DMS 273 (cell line): ENCODE results near the gene ARRB2.

ENCODE experiments used
- DNase-seq: peaks from one replicate; lab custom pipeline; 2025; ENCODE audit not compliant: unreplicated experiment; lab: John Stamatoyannopoulos, UW

The ARRB2 gene

DNA sequence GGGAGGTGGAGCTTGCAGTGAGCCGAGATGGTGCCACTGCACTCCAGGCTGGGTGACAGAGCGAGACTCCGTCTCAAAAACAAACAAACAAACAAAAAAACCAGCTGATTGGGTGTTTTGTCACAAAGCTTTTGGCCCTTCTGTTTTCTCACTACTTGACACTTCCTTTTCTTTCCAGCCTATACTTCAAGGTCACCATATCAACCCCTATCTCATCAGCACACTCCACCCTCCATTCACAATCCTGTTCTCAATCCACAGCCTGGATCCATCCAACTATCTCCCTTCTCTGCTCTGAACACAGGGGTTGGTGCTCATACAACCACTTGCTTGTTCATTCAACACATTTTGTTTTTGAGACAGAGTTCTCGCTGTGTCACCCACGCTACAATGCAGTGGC lies 14.2 kb downstream of the ARRB2 start:
- DNase-seq: no peak

DNA sequence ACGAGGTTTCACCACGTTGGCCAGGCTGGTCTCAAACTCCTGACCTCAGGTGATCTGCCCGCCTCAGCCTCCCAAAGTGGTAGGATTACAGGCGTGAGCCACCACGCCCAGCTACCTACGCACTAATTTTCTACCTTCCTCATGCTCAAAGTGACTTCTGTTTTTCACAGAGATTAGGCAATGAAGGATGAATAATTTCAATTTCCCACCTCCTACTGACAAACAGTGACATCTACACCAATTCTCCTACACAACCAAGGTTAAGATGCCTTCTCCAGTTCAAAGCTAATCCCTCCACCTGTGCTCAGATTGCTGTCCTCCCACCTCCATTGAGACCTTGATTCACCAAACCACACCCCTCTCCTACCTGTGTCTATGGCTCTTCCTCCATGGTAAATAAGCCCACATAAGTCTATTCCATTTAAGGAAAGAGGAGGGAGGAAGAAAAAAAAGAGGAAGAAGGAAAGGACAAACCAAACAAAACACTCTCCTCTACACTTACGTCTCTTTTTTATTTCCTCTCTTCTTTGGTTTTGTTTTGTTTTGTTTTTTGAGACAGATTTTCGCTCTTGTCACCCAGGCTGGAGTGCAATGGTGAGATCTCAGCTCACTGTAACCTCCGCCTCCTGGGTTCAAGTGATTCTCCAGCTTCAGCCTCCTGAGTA lies 15.3 kb downstream of the ARRB2 start:
- no peak for DNase-seq

DNA sequence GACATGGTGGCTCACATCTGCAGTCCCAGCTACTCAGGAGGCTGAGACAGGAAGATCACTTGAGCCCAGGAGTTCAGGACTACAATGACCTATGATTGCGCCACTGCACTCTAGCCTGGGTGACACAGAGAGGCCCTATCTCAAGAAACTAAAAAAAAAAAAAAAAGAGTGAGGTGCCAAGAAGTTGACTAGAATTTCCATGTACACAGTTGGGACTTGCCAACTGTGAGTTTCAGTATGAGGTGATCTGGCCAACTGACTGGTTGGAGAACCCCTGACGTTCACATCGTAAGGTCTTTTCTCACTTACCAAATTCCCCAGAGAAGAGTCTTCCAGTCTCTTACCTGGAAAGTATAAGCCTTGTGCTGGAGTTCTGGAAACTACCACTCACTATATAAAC lies 17.7 kb downstream of the ARRB2 start:
- no peak for DNase-seq

DNA sequence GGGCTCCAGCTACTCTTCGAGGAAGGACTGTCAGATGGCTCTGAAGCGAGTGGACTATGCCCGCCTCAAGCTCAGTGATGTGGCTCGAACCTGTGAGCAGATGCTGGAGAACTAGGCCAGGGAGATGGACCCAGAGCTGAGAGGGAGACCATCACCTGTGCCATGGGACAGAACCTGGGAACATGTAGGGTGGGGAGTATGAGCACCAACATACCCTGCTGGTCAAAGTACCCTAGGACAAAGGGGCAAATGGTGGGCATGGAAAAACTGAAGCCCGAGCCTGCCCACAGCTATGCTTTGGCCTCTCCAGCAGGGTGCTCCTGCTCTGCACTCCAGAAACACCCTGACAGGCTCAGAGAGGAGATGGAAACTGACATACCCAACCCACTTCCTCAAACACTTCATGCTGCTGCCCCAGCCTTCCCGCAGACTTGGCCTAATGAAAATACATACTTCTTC lies 22.7 kb downstream of the ARRB2 start:
- DNase-seq: no peak

GRCh38 chr17:4734857-4735475 lies 24.5 kb downstream of the ARRB2 start:
- no peak for DNase-seq

GRCh38 chr17:4735876-4736651 lies 25.6 kb downstream of the ARRB2 start:
- DNase-seq: no peak

DNA sequence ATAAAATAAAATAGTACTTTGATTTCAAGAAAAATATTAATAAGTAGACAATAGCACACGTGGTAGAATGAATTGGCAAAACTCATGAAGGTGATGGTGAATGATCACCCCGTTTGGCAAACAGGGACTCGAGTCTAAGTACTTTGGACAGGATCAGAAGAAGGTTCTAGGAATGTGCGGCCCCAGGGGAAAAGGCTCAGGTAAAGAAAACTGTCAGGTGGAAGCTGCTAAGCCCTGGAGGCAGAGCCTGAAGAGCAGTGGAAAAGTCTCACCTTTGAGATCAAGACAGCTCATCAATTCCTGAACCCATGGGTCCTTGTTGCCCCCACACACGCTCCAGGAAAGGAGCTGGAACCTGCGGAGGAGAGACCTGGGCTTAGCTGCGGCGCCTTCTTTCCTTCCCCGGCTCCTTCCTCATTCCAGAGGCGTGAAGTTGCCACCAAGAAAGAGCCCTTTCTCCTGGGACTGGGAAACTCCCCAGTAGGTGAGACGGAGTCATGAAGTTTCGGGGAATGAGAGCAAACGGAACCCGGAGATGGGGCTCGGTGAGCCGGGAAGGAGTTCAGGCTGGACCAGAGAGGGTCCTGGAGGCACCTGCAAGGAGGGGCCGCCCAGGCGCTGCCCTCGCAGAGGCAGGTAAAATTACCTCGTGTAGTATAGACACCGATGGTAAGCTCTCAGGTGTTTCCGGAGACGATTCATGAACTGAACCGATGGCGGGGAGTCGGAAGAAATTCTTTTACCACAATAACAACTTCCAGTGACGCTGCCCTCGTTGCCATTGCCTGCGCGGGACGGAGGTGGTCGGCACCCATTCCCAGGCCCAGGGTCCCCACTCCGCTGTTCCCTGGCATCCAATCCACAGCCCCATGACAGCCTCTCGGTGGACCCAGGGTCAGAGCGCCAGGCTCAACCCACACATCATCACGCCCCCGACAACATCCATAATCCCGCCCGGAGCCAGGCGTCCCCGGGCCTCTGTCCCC lies 28.0 kb downstream of the ARRB2 start:
- DNase-seq: no peak

GRCh38 chr17:4739122-4740024 lies 28.9 kb downstream of the ARRB2 start, which contains the start of the genes CXCL16 and ZMYND15:
Gene CXCL16, minus strand, starts transcription at chr17:4739928. Its CDS starts 589 bp downstream, at chr17:4739339.
Gene ZMYND15, plus strand, starts transcription at chr17:4739833. Its CDS starts 716 bp downstream, at chr17:4740549.
- DNase-seq: peak; percentile 61

- no peak for DNase-seq
These were observed 29.6 kb downstream of the ARRB2 start for GRCh38 chr17:4740025-4740351.

DNA sequence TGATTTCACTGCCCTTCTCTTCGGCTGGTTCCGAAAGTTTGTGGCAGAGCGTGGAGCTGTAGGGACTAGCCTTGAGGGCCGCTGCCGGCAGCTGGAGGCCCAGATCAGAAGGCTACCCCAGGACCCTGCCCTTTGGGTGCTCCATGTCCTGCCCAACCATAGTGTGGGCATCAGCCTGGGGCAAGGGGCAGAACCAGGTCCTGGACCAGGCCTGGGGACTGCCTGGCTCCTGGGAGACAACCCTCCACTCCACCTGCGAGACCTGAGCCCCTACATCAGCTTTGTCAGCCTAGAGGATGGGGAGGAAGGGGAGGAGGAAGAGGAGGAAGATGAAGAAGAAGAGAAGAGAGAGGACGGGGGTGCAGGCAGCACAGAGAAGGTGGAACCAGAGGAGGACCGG lies 30.2 kb downstream of the ARRB2 start:
- no peak for DNase-seq

DNA sequence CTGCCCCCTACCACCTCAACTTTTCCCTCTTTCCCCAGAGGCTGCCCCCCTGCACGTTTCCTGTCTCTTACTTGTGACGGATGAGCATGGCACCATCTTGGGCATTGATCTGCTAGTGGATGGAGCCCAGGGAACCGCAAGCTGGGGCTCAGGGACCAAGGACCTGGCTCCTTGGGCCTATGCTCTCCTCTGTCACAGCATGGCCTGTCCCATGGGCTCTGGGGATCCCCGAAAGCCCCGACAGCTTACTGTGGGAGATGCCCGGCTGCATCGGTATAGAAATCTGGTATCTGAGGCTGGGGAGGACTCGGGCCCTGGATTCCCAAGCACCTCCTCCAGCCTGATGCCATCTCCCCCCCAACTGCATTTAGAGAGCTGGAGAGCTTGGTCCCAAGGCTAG lies 31.1 kb downstream of the ARRB2 start:
- no peak for DNase-seq

DNA sequence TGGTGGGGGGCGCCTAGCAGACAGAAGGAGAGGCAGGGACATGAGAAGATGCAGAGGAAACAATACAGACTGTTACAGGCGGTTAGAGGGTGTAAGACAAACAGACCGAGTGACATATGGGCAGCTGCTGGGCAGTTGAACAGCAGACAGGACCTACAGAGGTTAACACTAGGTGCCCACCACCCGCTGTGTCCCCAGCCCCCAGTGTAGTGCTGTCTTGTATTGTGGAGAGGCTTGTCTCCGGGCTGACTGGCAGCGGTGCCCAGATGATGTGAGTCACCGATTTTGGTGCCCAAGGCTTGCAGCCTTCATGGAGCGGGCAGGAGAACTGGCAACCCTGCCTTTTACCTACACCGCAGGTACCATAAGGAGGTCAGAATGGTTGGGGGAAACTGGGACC lies 31.7 kb downstream of the ARRB2 start:
- DNase-seq: no peak

- no peak for DNase-seq
These were observed 32.2 kb downstream of the ARRB2 start for GRCh38 chr17:4742629-4743028.

- DNase-seq: no peak
These were observed 32.8 kb downstream of the ARRB2 start for GRCh38 chr17:4743216-4743615.

DNA sequence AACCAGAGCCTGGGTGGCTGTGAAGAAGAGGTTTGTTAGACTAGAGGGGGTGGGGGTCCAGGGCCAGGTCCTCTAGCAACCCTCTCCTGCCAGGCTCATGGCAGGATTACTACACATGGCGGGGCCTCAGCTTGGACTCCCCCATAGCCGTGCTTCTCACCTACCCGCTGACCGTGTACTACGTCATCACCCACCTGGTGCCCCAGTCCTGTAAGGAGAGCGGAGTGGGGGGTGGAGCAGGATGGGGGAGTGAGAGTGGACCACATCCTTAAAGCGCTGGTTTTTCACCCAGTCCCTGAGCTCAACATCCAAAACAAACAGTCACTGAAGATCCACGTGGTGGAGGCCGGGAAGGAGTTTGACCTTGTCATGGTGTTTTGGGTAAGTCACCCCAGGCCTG lies 33.5 kb downstream of the ARRB2 start:
- no peak for DNase-seq

GRCh38 chr17:4744999-4745969 lies 34.9 kb downstream of the ARRB2 start:
- no peak for DNase-seq

- DNase-seq: no peak
These were observed 37.4 kb downstream of the ARRB2 start for GRCh38 chr17:4747847-4748246.

DNA sequence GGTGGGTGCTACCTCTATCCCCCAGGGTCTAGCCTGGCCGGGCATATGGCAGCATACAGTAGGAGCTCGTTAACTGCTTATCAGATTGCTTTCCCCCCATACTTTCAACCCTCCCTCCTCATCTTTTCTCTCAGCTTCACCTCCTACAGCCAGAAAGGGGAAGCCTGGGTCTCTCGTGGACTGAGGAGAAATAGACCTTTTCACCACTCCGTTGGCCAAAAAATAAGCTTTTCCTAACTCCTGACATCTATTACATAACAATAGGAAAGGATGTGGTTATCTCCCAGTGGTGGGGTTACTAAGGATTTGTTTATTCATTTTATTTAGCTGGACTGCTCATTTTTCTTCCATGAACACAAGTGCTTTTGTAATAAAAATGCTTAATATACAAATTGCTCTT lies 38.3 kb downstream of the ARRB2 start:
- no peak for DNase-seq

DNA sequence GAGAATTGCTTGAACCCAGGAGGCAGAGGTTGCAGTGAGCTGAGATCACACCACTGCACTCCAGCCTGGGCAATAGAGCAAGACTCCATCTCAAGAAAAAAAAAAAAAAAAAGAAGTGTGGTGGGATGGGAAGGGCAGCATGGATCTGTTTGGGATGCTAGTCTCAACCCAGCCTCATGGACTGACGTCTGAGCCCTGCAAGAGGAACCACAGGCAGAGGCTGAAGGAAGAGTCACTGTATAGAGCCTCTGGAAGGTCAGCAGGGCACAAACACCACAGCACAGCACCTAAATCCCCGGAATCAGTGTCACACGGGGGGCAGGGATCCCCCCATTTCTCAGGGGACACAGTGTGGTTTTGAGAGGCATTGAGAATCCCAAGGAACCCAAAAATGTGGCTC lies 40.2 kb downstream of the ARRB2 start:
- no peak for DNase-seq
